ENCODE results near the gene SLC6A3. TPM values are rescaled to one million over a fixed set of nuclear protein-coding genes. Genes with fewer than 3 reads are reported as not detected.

The SLC6A3 gene
- total and polyA plus RNA-seq, 2 experiments from 2014 or later = not detected

GRCh38 chr5:1483064-1483463, 37.8 kb upstream of the SLC6A3 start:
- Histone ChIP-seq H3K27ac (no peak overlapping the region), H3K9me2 (ENCODE audit: insufficient read depth) (no peaks in the 10 kb centered on the region), H3K79me2 (ENCODE audit: insufficient read depth) (no peaks in the 10 kb centered on the region), H3K4me3 (no peak overlapping the region), H3K9me3 (ENCODE audit: low read depth) (no peaks in the 10 kb centered on the region), H3K4me2 (ENCODE audit: unreplicated experiment) (no peak overlapping the region), H4K20me1 (ENCODE audit: insufficient read depth) (no peaks in the 10 kb centered on the region), H3K27me3 (replicated peaks; ENCODE audit: insufficient read depth) (no peaks in the 10 kb centered on the region), H3K4me1 (ENCODE audit: insufficient read depth) (no peaks in the 10 kb centered on the region), H3K9ac (no peak overlapping the region), H3K36me3 (ENCODE audit: low read depth) (peaks cover 10% of the 10 kb centered on the region), H3F3A (ENCODE audit: insufficient read depth) (peaks cover 2% of the 10 kb centered on the region), H2AFZ (no peak overlapping the region)
- WGBS, 2 experiments (ENCODE audit: low coverage in 1 of 2, low lambda C conversion rate in 2 of 2, missing lambda C conversion rate in 2 of 2) = 90% methylated on average over 13 of the region's 13 CpGs
- TF ChIP-seq EZH2phosphoT487 (IDR thresholded peaks at IDR 0.05; ENCODE audit: insufficient read depth, low read depth) (no peak), EZH2 (IDR thresholded peaks at IDR 0.05; ENCODE audit: insufficient read depth, poor library complexity, severe bottlenecking) (no peak)
- DNase-seq = no peak
- in situ Hi-C loops (cut with MboI) = loop anchor here (10.0 kb wide), 1 partner anchor 122 kb away; no protein-coding TSS in a partner anchor

GRCh38 chr5:1481959-1482331, 36.7 kb upstream of the SLC6A3 start:
- Histone ChIP-seq H3K27ac (no peak overlapping the region), H2AFZ (no peak overlapping the region), H3K27me3 (replicated peaks; ENCODE audit: insufficient read depth) (no peaks in the 10 kb centered on the region), H3K4me3 (no peak overlapping the region), H3K9ac (no peak overlapping the region), H3K9me2 (ENCODE audit: insufficient read depth) (no peaks in the 10 kb centered on the region), H3F3A (ENCODE audit: insufficient read depth) (no peaks in the 10 kb centered on the region), H3K79me2 (ENCODE audit: insufficient read depth) (no peaks in the 10 kb centered on the region), H3K4me2 (ENCODE audit: unreplicated experiment) (no peak overlapping the region), H3K4me1 (ENCODE audit: insufficient read depth) (no peaks in the 10 kb centered on the region), H4K20me1 (ENCODE audit: insufficient read depth) (no peaks in the 10 kb centered on the region), H3K36me3 (ENCODE audit: low read depth) (peaks cover 7% of the 10 kb centered on the region), H3K9me3 (ENCODE audit: low read depth) (no peaks in the 10 kb centered on the region)
- no peak for DNase-seq
- no peak for TF ChIP-seq EZH2 (IDR thresholded peaks at IDR 0.05; ENCODE audit: insufficient read depth, poor library complexity, severe bottlenecking)
- no peak for TF ChIP-seq EZH2phosphoT487 (IDR thresholded peaks at IDR 0.05; ENCODE audit: insufficient read depth, low read depth)
- in situ Hi-C loops (cut with MboI) = loop anchor here (10.0 kb wide), 1 partner anchor 123 kb away; no protein-coding TSS in a partner anchor
- WGBS, 2 experiments (ENCODE audit: low coverage in 1 of 2, low lambda C conversion rate in 2 of 2, missing lambda C conversion rate in 2 of 2) = 92 to 96% methylated on average over 9 to 12 of the region's 12 CpGs

GRCh38 chr5:1481266-1481958, 36.2 kb upstream of the SLC6A3 start:
- WGBS, 2 experiments (ENCODE audit: low coverage in 1 of 2, low lambda C conversion rate in 2 of 2, missing lambda C conversion rate in 2 of 2) = 91 to 95% methylated on average over 23 to 26 of the region's 26 CpGs
- Histone ChIP-seq H3K79me2 (ENCODE audit: insufficient read depth) (no peaks in the 10 kb centered on the region), H3K27me3 (replicated peaks; ENCODE audit: insufficient read depth) (no peaks in the 10 kb centered on the region), H2AFZ (no peak overlapping the region), H3K9ac (no peak overlapping the region), H3K9me2 (ENCODE audit: insufficient read depth) (no peaks in the 10 kb centered on the region), H3F3A (ENCODE audit: insufficient read depth) (no peaks in the 10 kb centered on the region), H3K27ac (no peak overlapping the region), H3K9me3 (ENCODE audit: low read depth) (no peaks in the 10 kb centered on the region), H3K4me2 (ENCODE audit: unreplicated experiment) (no peak overlapping the region), H4K20me1 (ENCODE audit: insufficient read depth) (no peaks in the 10 kb centered on the region), H3K36me3 (ENCODE audit: low read depth) (peaks cover 7% of the 10 kb centered on the region), H3K4me3 (no peak overlapping the region), H3K4me1 (ENCODE audit: insufficient read depth) (no peaks in the 10 kb centered on the region)
- TF ChIP-seq EZH2 (IDR thresholded peaks at IDR 0.05; ENCODE audit: insufficient read depth, poor library complexity, severe bottlenecking) (no peak), EZH2phosphoT487 (IDR thresholded peaks at IDR 0.05; ENCODE audit: insufficient read depth, low read depth) (no peak)
- in situ Hi-C loops (cut with MboI) = loop anchor here (10.0 kb wide), 1 partner anchor 123 kb away; no protein-coding TSS in a partner anchor
- DNase-seq = no peak

- no peaks in the 10 kb centered on the region for H3K79me2 ChIP-seq (ENCODE audit: insufficient read depth)
- H4K20me1 ChIP-seq (ENCODE audit: insufficient read depth) = no peaks in the 10 kb centered on the region
- TF ChIP-seq EZH2 (IDR thresholded peaks at IDR 0.05; ENCODE audit: insufficient read depth, poor library complexity, severe bottlenecking) (no peak), EZH2phosphoT487 (IDR thresholded peaks at IDR 0.05; ENCODE audit: insufficient read depth, low read depth) (no peak)
- H3K9me2 ChIP-seq (ENCODE audit: insufficient read depth) = no peaks in the 10 kb centered on the region
- no peak overlapping the region for H3K27ac ChIP-seq
- DNase-seq = no peak
- no peaks in the 10 kb centered on the region for H3K27me3 ChIP-seq (replicated peaks; ENCODE audit: insufficient read depth)
- WGBS, 2 experiments (ENCODE audit: low coverage in 1 of 2, low lambda C conversion rate in 2 of 2, missing lambda C conversion rate in 2 of 2) = 88 to 91% methylated on average over 12 of the region's 12 CpGs
- H3F3A ChIP-seq (ENCODE audit: insufficient read depth) = no peaks in the 10 kb centered on the region
- H2AFZ ChIP-seq = no peak overlapping the region
- no peaks in the 10 kb centered on the region for H3K9me3 ChIP-seq (ENCODE audit: low read depth)
- in situ Hi-C loops (cut with MboI) = loop anchor here (10.0 kb wide), 1 partner anchor 124 kb away; no protein-coding TSS in a partner anchor
- no peak overlapping the region for H3K9ac ChIP-seq
- H3K4me2 ChIP-seq (ENCODE audit: unreplicated experiment) = no peak overlapping the region
- no peak overlapping the region for H3K4me3 ChIP-seq
- no peaks in the 10 kb centered on the region for H3K4me1 ChIP-seq (ENCODE audit: insufficient read depth)
- H3K36me3 ChIP-seq (ENCODE audit: low read depth) = peaks cover 11% of the 10 kb centered on the region
Observed at GRCh38 chr5:1480806-1481205, 35.6 kb upstream of the SLC6A3 start.

All from GM23248 (cell line).